ENCODE results near the gene ELL. TPM values are rescaled to one million over a fixed set of nuclear protein-coding genes. Genes with fewer than 3 reads are reported as not detected.
A peak's percentile ranks its signal among the peaks of the same experiment; 100 is the strongest.

The ELL gene
- total RNA-seq, 1 donor from 2014 or later = 16.0 TPM

DNA sequence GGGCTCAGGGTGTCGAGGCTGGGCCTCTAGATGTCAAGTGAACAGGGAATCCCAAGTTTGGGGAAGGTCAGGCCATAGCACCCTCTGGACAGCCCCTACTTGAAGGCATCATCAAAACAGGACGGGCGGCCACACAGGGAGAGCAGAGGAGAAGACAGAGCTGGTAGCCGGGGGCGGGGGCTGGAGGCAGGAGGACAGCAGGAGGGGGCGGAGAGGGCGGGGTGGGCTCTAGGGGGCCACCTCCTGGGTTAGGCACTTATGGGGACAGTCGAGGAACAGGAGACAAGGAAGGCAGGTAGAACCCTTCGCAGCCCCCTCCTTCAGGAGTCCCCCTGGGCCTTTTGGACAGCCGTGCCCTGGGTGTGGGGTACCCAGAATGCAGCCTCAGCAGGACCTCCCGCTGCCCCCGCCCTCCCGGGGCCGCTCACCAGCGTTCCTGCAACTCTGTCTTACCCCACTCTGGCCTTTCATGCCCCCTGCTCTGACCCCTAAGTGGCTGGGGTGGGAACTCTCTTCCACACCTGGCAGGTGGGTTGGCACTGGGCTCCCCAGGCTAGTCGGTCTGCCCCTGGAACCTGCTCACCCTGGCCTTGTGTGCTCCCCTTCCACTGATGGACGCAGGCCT is 96.9 kb downstream of the ELL start:
- peaks cover 78% of the 10 kb centered on the region for H3K79me2 ChIP-seq (ENCODE audit: insufficient read depth, low read length)
- no peak overlapping the region for H3K4me3 ChIP-seq (ENCODE audit: insufficient read depth, low read depth, low read length)
- peaks cover 77% of the 10 kb centered on the region for H4K20me1 ChIP-seq (ENCODE audit: insufficient read depth, low read length)
- H3K4me1 ChIP-seq (ENCODE audit: insufficient read depth, low read length) = peaks cover 39% of the 10 kb centered on the region
- no peaks in the 10 kb centered on the region for H3K9me3 ChIP-seq (ENCODE audit: insufficient read depth, low read depth, low read length)
- Mint-ChIP-seq H3K4me1 (ENCODE audit: low read depth, unreplicated experiment) (peaks cover 3% of the 10 kb centered on the region), H3K9me3 (ENCODE audit: unreplicated experiment) (no peaks in the 10 kb centered on the region), H3K27me3 (ENCODE audit: low read depth, unreplicated experiment) (no peaks in the 10 kb centered on the region), H3K36me3 (ENCODE audit: low read depth, unreplicated experiment) (peaks cover 4% of the 10 kb centered on the region), H3K27ac (ENCODE audit: unreplicated experiment) (no peak overlapping the region), H3K4me3 (ENCODE audit: unreplicated experiment) (no peak overlapping the region)
- TF ChIP-seq EZH2 (IDR thresholded peaks at IDR 0.05; ENCODE audit: insufficient read depth, low read length) = no peak
- TF ChIP-seq, protein P1, sequence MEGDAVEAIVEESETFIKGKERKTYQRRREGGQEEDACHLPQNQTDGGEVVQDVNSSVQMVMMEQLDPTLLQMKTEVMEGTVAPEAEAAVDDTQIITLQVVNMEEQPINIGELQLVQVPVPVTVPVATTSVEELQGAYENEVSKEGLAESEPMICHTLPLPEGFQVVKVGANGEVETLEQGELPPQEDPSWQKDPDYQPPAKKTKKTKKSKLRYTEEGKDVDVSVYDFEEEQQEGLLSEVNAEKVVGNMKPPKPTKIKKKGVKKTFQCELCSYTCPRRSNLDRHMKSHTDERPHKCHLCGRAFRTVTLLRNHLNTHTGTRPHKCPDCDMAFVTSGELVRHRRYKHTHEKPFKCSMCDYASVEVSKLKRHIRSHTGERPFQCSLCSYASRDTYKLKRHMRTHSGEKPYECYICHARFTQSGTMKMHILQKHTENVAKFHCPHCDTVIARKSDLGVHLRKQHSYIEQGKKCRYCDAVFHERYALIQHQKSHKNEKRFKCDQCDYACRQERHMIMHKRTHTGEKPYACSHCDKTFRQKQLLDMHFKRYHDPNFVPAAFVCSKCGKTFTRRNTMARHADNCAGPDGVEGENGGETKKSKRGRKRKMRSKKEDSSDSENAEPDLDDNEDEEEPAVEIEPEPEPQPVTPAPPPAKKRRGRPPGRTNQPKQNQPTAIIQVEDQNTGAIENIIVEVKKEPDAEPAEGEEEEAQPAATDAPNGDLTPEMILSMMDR (IDR thresholded peaks at IDR 0.05; ENCODE audit: insufficient read depth, low read depth, low read length) = no peak
- peak overlapping the region; percentile 3 for H3K9ac ChIP-seq (ENCODE audit: low read length)
- no peak for FAIRE-seq
- DNase-seq (ENCODE audit: low read depth) = no peak
- H3K36me3 ChIP-seq (ENCODE audit: insufficient read depth, low read length) = no peaks in the 10 kb centered on the region
- H3K27ac ChIP-seq (ENCODE audit: low read depth, low read length) = no peak overlapping the region
- H3K4me2 ChIP-seq (ENCODE audit: low read length) = no peak overlapping the region
- H2AFZ ChIP-seq (ENCODE audit: low read depth, low read length) = no peak overlapping the region
- no peaks in the 10 kb centered on the region for H3K27me3 ChIP-seq (ENCODE audit: insufficient read depth, low read length)

DNA sequence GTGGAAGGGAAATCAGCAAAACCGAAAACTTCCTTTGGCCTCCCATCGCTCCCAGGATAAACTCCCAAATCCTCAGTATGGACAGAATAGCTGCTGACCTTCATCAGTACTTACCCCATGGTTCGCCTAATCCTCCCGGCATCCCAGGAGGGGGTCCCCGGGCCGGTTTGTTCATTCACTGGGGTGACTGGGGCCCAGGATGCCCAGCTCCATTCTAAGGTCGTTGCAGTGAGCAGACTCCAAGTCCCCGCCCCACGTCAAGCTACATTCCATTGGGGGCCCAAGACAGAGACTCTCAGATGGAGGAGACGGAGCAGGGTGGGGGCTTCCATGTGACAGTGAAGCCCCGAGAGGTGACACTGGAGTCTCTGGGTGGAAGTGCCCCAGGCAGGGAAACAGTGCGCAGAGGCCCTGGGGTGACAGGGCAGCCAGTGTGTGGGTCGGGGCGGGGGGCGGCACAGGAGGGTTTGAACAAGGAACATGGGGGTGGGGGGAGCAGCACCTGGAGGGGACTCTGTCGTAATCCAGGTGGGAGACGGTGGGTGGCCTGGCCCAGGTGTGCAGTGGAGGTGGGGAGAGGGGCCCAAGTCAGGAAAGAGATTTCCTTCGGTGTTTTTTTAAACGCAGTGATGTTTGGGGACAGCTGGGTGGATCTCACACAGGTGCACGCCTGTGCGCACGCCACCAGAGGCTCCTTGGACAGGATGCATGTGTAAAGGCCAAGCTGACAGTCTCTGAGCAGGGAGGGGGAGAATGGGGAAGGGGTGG is 97.6 kb downstream of the ELL start:
- no peaks in the 10 kb centered on the region for H3K9me3 ChIP-seq (ENCODE audit: insufficient read depth, low read depth, low read length)
- H4K20me1 ChIP-seq (ENCODE audit: insufficient read depth, low read length) = peaks cover 78% of the 10 kb centered on the region
- no peak overlapping the region for H3K4me2 ChIP-seq (ENCODE audit: low read length)
- no peak overlapping the region for H3K27ac ChIP-seq (ENCODE audit: low read depth, low read length)
- Mint-ChIP-seq H3K4me3 (ENCODE audit: unreplicated experiment) (no peak overlapping the region), H3K27ac (ENCODE audit: unreplicated experiment) (no peak overlapping the region), H3K27me3 (ENCODE audit: low read depth, unreplicated experiment) (no peaks in the 10 kb centered on the region), H3K36me3 (ENCODE audit: low read depth, unreplicated experiment) (peaks cover 4% of the 10 kb centered on the region), H3K9me3 (ENCODE audit: unreplicated experiment) (no peaks in the 10 kb centered on the region), H3K4me1 (ENCODE audit: low read depth, unreplicated experiment) (peaks cover 3% of the 10 kb centered on the region)
- no peak overlapping the region for H2AFZ ChIP-seq (ENCODE audit: low read depth, low read length)
- no peaks in the 10 kb centered on the region for H3K27me3 ChIP-seq (ENCODE audit: insufficient read depth, low read length)
- H3K36me3 ChIP-seq (ENCODE audit: insufficient read depth, low read length) = no peaks in the 10 kb centered on the region
- TF ChIP-seq, protein P1 (IDR thresholded peaks at IDR 0.05; ENCODE audit: insufficient read depth, low read depth, low read length) = no peak
- TF ChIP-seq EZH2 (IDR thresholded peaks at IDR 0.05; ENCODE audit: insufficient read depth, low read length) = no peak
- peaks cover 35% of the 10 kb centered on the region for H3K4me1 ChIP-seq (ENCODE audit: insufficient read depth, low read length)
- H3K9ac ChIP-seq (ENCODE audit: low read length) = no peak overlapping the region
- FAIRE-seq = no peak
- H3K79me2 ChIP-seq (ENCODE audit: insufficient read depth, low read length) = peaks cover 83% of the 10 kb centered on the region
- DNase-seq (ENCODE audit: low read depth) = no peak
- H3K4me3 ChIP-seq (ENCODE audit: insufficient read depth, low read depth, low read length) = no peak overlapping the region
